Vagina (tissue), 2 donors: Measurements from ENCODE around the gene SRM. TPM values are rescaled to one million over a fixed set of nuclear protein-coding genes. Genes with fewer than 3 reads are reported as not detected.
"Not testable (repeated sequence)": the region's sequence is repeated elsewhere in the genome, so short reads cannot be mapped to it uniquely, and the experiment has no call there.

Experiments
- DNase-seq, 2 donors: peaks; one replicate each; pipeline ENCODE4 v3.0.0-alpha.2; 2017; ENCODE audit errors: extremely low spot score in 2 of 2
- H3K27ac ChIP-seq: fragments of 200-600 bp; sonication (generic); one replicate; pipeline ENCODE4 v1.5.1; 2019
- H3K27me3 ChIP-seq: fragments of 200-600 bp; sonication (generic); one replicate; pipeline ENCODE4 v1.5.1; 2019
- H3K36me3 ChIP-seq, 2 donors: fragments of 200-600 bp; sonication (generic); one replicate each; pipeline ENCODE4 v1.5.1; 2017 to 2019
- H3K4me1 ChIP-seq: fragments of 200-600 bp; sonication (generic); one replicate; pipeline ENCODE4 v1.5.1; 2019
- H3K4me3 ChIP-seq, 2 donors: fragments of 200-600 bp; sonication (generic); 1 replicate in 1 of 2; 2 replicates in 1 of 2; pipeline ENCODE4 v1.5.1; 2016 to 2019
- H3K9me3 ChIP-seq: fragments of 200-600 bp; sonication (generic); one replicate; pipeline ENCODE4 v1.5.1; 2019
- POLR2A ChIP-seq, 2 donors: fragments of 450-650 bp; IDR thresholded peaks; one replicate each; pipeline ENCODE4 v1.6.1; 2017; ENCODE audit warnings: antibody characterized with exemption in 2 of 2, mild to moderate bottlenecking in 2 of 2, moderate library complexity in 2 of 2
- POLR2AphosphoS5 ChIP-seq, 2 donors: sonication (generic); formaldehyde crosslinking; IDR thresholded peaks; one replicate each; pipeline ENCODE4 v1.9.0; 2017; ENCODE audit warnings: antibody characterized with exemption in 2 of 2, mild to moderate bottlenecking in 2 of 2, low read depth in 1 of 2; ENCODE audit not compliant: insufficient read depth in 1 of 2
- intact Hi-C: fragments of 100-400 bp; cut with DNase I; formaldehyde crosslinking; loops from one replicate; pipeline ENCODE4 v1.15.1; 2023
- total RNA-seq: library from RNA; depleted of rRNA; stranded (reverse); fragments of >200 nt; gene quantifications from one replicate; pipeline ENCODE4 v1.2.3, GENCODE V29; 2016
- TF ChIP-seq, protein P1 (sequence below), 3 experiments: fragments of 450-650 bp in 2 of 3; fragments of 200-600 bp in 1 of 3; sonication (generic) in 1 of 3; IDR thresholded peaks; one replicate each; pipeline ENCODE4 v1.5.1; 2017 to 2019; ENCODE audit warnings: antibody characterized with exemption in 3 of 3, mild to moderate bottlenecking in 2 of 3, moderate library complexity in 2 of 3

Gene SRM
- total RNA-seq, 1 donor from 2014 or later, result 68.0 TPM

DNA sequence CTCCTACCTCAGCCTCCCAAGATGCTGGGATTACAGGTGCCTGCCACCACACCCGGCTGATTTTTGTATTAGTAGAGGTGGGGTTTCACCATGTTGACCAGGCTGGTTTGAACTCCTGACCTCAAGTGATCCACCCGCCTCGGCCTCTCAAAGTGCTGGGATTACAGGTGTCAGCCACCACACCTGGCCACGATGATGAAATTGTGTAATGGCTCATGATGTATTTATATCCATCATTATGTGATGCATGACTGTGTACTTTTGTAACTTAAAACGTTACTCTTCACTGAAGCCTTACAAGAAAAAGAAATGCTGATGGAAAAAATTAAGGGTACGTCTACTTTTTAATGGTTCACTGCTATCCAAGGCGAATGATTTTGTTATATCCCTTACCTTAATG, 39.8 kb downstream of the SRM start:
- DNase-seq, result no peak
- TF ChIP-seq, protein P1, sequence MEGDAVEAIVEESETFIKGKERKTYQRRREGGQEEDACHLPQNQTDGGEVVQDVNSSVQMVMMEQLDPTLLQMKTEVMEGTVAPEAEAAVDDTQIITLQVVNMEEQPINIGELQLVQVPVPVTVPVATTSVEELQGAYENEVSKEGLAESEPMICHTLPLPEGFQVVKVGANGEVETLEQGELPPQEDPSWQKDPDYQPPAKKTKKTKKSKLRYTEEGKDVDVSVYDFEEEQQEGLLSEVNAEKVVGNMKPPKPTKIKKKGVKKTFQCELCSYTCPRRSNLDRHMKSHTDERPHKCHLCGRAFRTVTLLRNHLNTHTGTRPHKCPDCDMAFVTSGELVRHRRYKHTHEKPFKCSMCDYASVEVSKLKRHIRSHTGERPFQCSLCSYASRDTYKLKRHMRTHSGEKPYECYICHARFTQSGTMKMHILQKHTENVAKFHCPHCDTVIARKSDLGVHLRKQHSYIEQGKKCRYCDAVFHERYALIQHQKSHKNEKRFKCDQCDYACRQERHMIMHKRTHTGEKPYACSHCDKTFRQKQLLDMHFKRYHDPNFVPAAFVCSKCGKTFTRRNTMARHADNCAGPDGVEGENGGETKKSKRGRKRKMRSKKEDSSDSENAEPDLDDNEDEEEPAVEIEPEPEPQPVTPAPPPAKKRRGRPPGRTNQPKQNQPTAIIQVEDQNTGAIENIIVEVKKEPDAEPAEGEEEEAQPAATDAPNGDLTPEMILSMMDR (IDR thresholded peaks at IDR 0.05), result no peak
- TF ChIP-seq POLR2A (IDR thresholded peaks at IDR 0.05) (no peak), POLR2AphosphoS5 (IDR thresholded peaks at IDR 0.05; ENCODE audit: insufficient read depth in 1 of 2, low read depth in 1 of 2) (no peak)
- H3K27me3 ChIP-seq, result no peaks in the 10 kb centered on the region
- intact Hi-C loops, result no loop called here
- H3K9me3 ChIP-seq, result no peaks in the 10 kb centered on the region
- peaks cover 22% of the 10 kb centered on the region for H3K4me1 ChIP-seq
- no peak overlapping the region for H3K4me3 ChIP-seq
- H3K27ac ChIP-seq, result no peak overlapping the region
- H3K36me3 ChIP-seq, result peaks cover 3 to 93% of the 10 kb centered on the region in 2 donors

DNA sequence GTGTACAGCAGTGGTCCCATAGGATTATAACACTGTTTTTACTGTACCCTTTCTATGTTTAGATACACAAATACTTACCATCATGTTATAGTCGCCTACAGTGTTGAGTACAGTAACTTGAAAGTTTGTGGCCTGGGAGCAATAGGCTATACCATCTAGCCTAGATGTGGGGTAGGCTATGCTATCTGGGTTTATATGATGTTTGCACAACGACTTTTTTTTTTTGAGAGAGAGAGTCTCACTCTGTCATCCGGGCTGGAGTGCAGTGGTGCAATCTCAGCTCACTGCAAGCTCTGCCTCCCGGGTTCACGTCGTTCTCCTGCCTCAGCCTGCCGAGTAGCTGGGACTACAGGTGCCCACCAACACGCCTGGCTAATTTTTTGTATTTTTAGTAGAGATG, 40.5 kb downstream of the SRM start:
- peaks cover 3 to 93% of the 10 kb centered on the region in 2 donors for H3K36me3 ChIP-seq

DNA sequence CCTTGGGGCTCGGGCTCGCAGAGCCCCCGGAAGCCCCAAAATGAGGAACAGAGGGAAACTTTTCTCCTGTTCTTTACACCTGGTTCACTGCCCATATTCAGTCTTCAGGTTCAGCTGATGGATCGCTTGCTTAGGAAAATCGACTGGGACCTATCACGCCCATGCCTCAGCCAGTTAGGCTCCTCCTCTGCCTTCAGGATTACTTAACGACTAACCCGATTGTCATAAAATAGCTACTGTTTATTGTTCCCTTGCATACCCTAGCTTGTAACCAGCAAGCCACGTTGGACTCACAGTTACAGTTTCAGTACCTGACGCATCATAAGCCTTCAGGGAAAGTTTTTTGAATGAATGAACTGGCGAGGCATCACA, 46.7 kb downstream of the SRM start:
- H3K4me1 ChIP-seq, result peaks cover 49% of the 10 kb centered on the region
- TF ChIP-seq POLR2A (IDR thresholded peaks at IDR 0.05), result no peak
- no peak for DNase-seq
- H3K27ac ChIP-seq, result peak overlapping the region; percentile 96
- intact Hi-C loops, result no loop called here
- H3K4me3 ChIP-seq, result peak overlapping the region; percentile 98 to 100
- no peaks in the 10 kb centered on the region for H3K9me3 ChIP-seq
- H3K27me3 ChIP-seq, result no peaks in the 10 kb centered on the region
- H3K36me3 ChIP-seq, result peaks cover 0 to 46% of the 10 kb centered on the region in 2 donors

More for the DNA sequence above, 40.5 kb downstream of the SRM start:
- H3K27ac ChIP-seq, DNase-seq, H3K27me3 ChIP-seq, H3K4me3 ChIP-seq, intact Hi-C loops, H3K9me3 ChIP-seq: not testable (repeated sequence)
- H3K4me1 ChIP-seq, result peaks cover 28% of the 10 kb centered on the region

DNA sequence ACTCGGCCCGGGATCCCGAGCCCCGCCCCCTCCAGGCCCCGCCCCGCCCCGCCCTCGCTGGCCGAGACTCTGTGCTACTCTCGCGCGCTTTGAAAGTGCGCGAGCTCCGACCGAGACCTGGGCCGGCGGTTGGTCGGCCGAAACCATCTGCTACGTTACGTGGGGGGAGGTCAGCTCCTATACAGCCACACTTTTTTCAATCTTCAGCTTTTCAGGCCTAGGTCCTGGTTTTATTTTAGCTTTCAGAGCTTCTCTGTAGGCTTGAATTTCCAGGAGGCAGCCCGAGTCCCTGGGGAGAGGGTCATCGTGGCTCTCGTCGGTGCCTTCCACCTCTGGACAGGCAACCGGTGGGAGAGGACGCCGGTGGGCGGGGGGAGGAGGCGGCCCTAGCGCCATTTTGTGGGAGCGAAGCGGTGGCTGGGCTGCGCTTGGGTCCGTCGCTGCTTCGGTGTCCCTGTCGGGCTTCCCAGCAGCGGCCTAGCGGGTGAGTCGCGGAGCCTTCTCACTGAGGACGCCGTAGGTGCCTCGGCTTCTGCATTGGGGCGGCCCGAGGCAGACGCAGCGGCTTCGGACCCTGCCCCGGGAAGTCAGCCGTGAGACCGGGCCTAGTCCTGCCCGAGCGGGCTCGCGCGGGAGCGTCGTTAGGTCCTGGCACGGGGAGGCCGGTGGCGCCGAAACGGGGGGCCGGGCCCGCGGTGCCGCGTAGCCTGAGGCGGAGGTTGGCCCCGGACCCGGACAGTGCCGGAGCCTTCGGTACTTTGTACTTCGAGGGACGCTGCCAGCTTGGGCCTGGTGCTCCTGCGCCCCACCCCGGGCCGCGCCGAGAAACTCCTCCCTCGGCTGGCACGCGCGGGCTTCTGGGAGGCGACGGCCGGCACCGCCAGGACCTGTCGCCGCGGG, 47.3 kb downstream of the SRM start, which contains the start of gene TARDBP:
TARDBP (plus strand) TSS at position 395 of the 900 bp plus-strand sequence. CDS start 1,074 bp downstream, outside the sequence.
- intact Hi-C loops, result no loop called here
- Histone ChIP-seq H3K9me3 (no peaks in the 10 kb centered on the region), H3K36me3 (peaks cover 0 to 39% of the 10 kb centered on the region in 2 donors), H3K27me3 (no peaks in the 10 kb centered on the region), H3K4me3 (peak within 1 kb of the TSS; percentile 98 to 100), H3K27ac (peak within 1 kb of the TSS; percentile 96), H3K4me1 (peaks cover 49% of the 10 kb centered on the region)
- peak; percentile 90 to 98 for TF ChIP-seq POLR2AphosphoS5 (IDR thresholded peaks at IDR 0.05; ENCODE audit: insufficient read depth in 1 of 2, low read depth in 1 of 2)
- peak in 1 of 2 donors; percentile 92 for TF ChIP-seq POLR2A (IDR thresholded peaks at IDR 0.05)
- TF ChIP-seq, protein P1 (IDR thresholded peaks at IDR 0.05), result no peak
- DNase-seq, result peak in 1 of 2 donors; percentile 92

Other genes with a start within 250 kb of the SRM start
- 213 TPM for gene TARDBP, start 47.4 kb downstream of the SRM start, total RNA-seq
- not detected for gene MASP2, start 12.8 kb downstream of the SRM start, total RNA-seq
- gene EXOSC10, start 39.9 kb upstream of the SRM start, total RNA-seq, result 62.6 TPM
- gene ANGPTL7, start 129.3 kb upstream of the SRM start, total RNA-seq, result 8.6 TPM
- gene MTOR, start 202.5 kb upstream of the SRM start, total RNA-seq, result 23.6 TPM
- gene UBIAD1, start 213.2 kb upstream of the SRM start, total RNA-seq, result 8.6 TPM